WTC11 (cell line): ENCODE measurements around the gene ZNF688. TPM values are rescaled to one million over a fixed set of nuclear protein-coding genes. Genes with fewer than 3 reads are reported as not detected.

Experiments used
- ATAC-seq: fragments of 200-7000 bp; cut with Tn5 transposase; 2 replicates; pipeline ENCODE4 v1.10.0; 2021; ENCODE audit warnings: mild to moderate bottlenecking, moderate library complexity
- CTCF ChIA-PET: fragments of 300-600 bp; sonication (Branson Sonifier 250); formaldehyde crosslinking; loops from one replicate; lab custom pipeline; 2021; ENCODE audit warnings: antibody characterized with exemption; lab: Charles Lee
- POLR2A ChIA-PET: fragments of 350-600 bp; sonication (Branson Sonifier 250); formaldehyde crosslinking; loops from one replicate; lab custom pipeline; 2021; ENCODE audit warnings: antibody characterized with exemption; lab: Charles Lee
- DNase-seq: peaks from one replicate; pipeline ENCODE4 v3.0.0; 2021; ENCODE audit warnings: low spot score
- H3K27ac Mint-ChIP-seq: 2 replicates; pipeline ENCODE4 v1.8.0; 2021; ENCODE audit warnings: mixed read lengths
- H3K27me3 Mint-ChIP-seq: 2 replicates; pipeline ENCODE4 v1.8.0; 2021; ENCODE audit warnings: low read depth, mild to moderate bottlenecking, moderate library complexity, mixed read lengths
- H3K36me3 Mint-ChIP-seq: 2 replicates; pipeline ENCODE4 v1.8.0; 2021; ENCODE audit warnings: mixed read lengths
- H3K4me1 Mint-ChIP-seq: 2 replicates; pipeline ENCODE4 v1.8.0; 2022; ENCODE audit warnings: mixed read lengths
- H3K4me3 Mint-ChIP-seq: 2 replicates; pipeline ENCODE4 v1.8.0; 2021; ENCODE audit warnings: mild to moderate bottlenecking, moderate library complexity, mixed read lengths
- H3K9me3 Mint-ChIP-seq: 2 replicates; pipeline ENCODE4 v1.8.0; 2021; ENCODE audit warnings: mixed read lengths
- CREB1 ChIP-seq: sonication (generic); formaldehyde crosslinking; IDR thresholded peaks from 2 replicates; pipeline ENCODE4 v1.8.0; 2023; ENCODE audit warnings: mild to moderate bottlenecking, missing genetic modification reagents
- ELF4 ChIP-seq: sonication (generic); formaldehyde crosslinking; IDR thresholded peaks from 2 replicates; pipeline ENCODE4 v1.8.1; 2022; ENCODE audit warnings: low read depth, mild to moderate bottlenecking, moderate library complexity, missing genetic modification reagents
- EMX1 ChIP-seq: fragments of 250-450 bp; sonication (Bioruptor Pico); IDR thresholded peaks from 2 replicates; pipeline ENCODE4 v1.8.0; 2021; ENCODE audit warnings: mild to moderate bottlenecking
- ESRRA ChIP-seq: sonication (generic); formaldehyde crosslinking; IDR thresholded peaks from 2 replicates; pipeline ENCODE4 v1.8.1; 2022; ENCODE audit warnings: mild to moderate bottlenecking, missing genetic modification reagents, borderline replicate concordance
- GABPB1 ChIP-seq: sonication (generic); formaldehyde crosslinking; IDR thresholded peaks from 2 replicates; pipeline ENCODE4 v1.8.1; 2023; ENCODE audit warnings: mild to moderate bottlenecking, missing genetic modification reagents
- HMGA2 ChIP-seq: fragments of 250-450 bp; sonication (Bioruptor Pico); IDR thresholded peaks from 2 replicates; pipeline ENCODE4 v1.4.0; 2021; ENCODE audit warnings: mild to moderate bottlenecking, moderate library complexity
- NFATC4 ChIP-seq: fragments of 250-450 bp; sonication (Bioruptor Pico); IDR thresholded peaks from 2 replicates; pipeline ENCODE4 v1.9.0; 2021; ENCODE audit warnings: mild to moderate bottlenecking
- RORB ChIP-seq: fragments of 250-450 bp; sonication (Bioruptor Pico); IDR thresholded peaks from 2 replicates; pipeline ENCODE4 v1.9.0; 2021; ENCODE audit warnings: mild to moderate bottlenecking
- TEAD1 ChIP-seq: sonication (generic); formaldehyde crosslinking; IDR thresholded peaks from 2 replicates; pipeline ENCODE4 v1.8.0; 2022; ENCODE audit warnings: mild to moderate bottlenecking, missing genetic modification reagents
- total RNA-seq: library from RNA; stranded (reverse); gene quantifications from 3 replicates; pipeline ENCODE4 v1.2.3, GENCODE V29; 2021
- TF ChIP-seq, protein P1 (sequence below): fragments of 250-450 bp; sonication (Bioruptor Pico); IDR thresholded peaks from 2 replicates; pipeline ENCODE4 v1.9.0; 2021; ENCODE audit warnings: mild to moderate bottlenecking, borderline replicate concordance
- TF ChIP-seq, protein P2 (sequence below): sonication (generic); formaldehyde crosslinking; IDR thresholded peaks from 2 replicates; pipeline ENCODE4 v1.8.1; 2022; ENCODE audit warnings: missing genetic modification reagents, borderline replicate concordance
- TF ChIP-seq, protein P3 (sequence below): sonication (generic); formaldehyde crosslinking; conservative IDR thresholded peaks from 2 replicates; pipeline ENCODE4 v1.8.1; 2022; ENCODE audit warnings: mild to moderate bottlenecking, missing genetic modification reagents
- TF ChIP-seq, protein P4 (sequence below): sonication (generic); formaldehyde crosslinking; IDR thresholded peaks from 2 replicates; pipeline ENCODE4 v1.8.1; 2023; ENCODE audit warnings: mild to moderate bottlenecking, missing genetic modification reagents
- TF ChIP-seq, protein P5 (sequence below): fragments of 250-450 bp; sonication (Bioruptor Pico); conservative IDR thresholded peaks from 2 replicates; pipeline ENCODE4 v1.9.0; 2021; ENCODE audit warnings: mild to moderate bottlenecking
- TF ChIP-seq, protein P6 (sequence below): sonication (generic); formaldehyde crosslinking; IDR thresholded peaks from 2 replicates; pipeline ENCODE4 v1.8.0; 2022; ENCODE audit warnings: mild to moderate bottlenecking, missing genetic modification reagents
- TF ChIP-seq, protein P7 (sequence below): sonication (generic); formaldehyde crosslinking; IDR thresholded peaks from 2 replicates; pipeline ENCODE4 v1.8.1; 2023; ENCODE audit warnings: mild to moderate bottlenecking, missing genetic modification reagents

Gene ZNF688
- total RNA-seq, 1 experiment from 2014 or later = 4.2 TPM

DNA sequence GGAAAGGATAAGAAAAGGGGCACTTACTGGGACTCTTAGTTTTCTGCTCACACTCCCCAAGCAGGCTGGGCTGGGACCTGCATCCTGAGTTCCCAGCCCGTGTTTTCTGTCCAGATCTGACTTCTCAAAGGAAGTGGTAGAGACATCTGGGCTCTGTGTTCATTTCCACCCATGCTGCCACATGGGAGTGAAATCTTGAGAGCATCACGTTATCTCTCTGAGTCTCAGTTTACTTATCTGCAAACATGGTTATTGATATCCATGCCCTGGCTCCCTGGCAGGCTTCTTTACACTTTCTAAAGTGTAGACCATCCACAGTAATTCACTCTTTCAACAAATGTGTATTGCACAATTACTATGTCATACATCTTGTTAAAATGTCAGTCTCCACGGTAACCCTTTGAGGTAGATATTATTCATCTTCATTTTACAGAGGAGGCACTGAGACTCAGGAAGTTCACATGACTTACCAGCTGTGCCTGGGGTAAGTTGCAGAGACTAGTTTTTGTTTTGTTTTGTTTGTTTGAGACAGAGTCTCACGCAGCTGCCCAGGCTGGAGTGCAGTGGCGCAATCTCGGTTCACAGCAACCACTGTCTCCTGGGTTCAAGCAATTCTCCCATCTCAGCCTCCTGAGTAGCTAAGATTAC is 3.4 kb downstream of the ZNF688 start:
- ChIA-PET POLR2A (interaction anchor here (0.7 kb wide), 1 partner anchor 70 kb away, joined by 4 read pairs; no protein-coding TSS in a partner anchor), CTCF (interaction anchor here (1.1 kb wide), 1 partner anchor 33 kb away, joined by 3 read pairs; no protein-coding TSS in a partner anchor)
- no peak overlapping the region for H3K27ac Mint-ChIP-seq
- no peaks in the 10 kb centered on the region for H3K9me3 Mint-ChIP-seq
- peaks cover 15% of the 10 kb centered on the region for H3K4me1 Mint-ChIP-seq
- H3K27me3 Mint-ChIP-seq = peaks cover 4% of the 10 kb centered on the region; the same call in 1 of the 2 replicates
- no peak for TF ChIP-seq RORB (CRISPR knock-in tag)
- TF ChIP-seq HMGA2 = no peak
- TF ChIP-seq, protein P1, sequence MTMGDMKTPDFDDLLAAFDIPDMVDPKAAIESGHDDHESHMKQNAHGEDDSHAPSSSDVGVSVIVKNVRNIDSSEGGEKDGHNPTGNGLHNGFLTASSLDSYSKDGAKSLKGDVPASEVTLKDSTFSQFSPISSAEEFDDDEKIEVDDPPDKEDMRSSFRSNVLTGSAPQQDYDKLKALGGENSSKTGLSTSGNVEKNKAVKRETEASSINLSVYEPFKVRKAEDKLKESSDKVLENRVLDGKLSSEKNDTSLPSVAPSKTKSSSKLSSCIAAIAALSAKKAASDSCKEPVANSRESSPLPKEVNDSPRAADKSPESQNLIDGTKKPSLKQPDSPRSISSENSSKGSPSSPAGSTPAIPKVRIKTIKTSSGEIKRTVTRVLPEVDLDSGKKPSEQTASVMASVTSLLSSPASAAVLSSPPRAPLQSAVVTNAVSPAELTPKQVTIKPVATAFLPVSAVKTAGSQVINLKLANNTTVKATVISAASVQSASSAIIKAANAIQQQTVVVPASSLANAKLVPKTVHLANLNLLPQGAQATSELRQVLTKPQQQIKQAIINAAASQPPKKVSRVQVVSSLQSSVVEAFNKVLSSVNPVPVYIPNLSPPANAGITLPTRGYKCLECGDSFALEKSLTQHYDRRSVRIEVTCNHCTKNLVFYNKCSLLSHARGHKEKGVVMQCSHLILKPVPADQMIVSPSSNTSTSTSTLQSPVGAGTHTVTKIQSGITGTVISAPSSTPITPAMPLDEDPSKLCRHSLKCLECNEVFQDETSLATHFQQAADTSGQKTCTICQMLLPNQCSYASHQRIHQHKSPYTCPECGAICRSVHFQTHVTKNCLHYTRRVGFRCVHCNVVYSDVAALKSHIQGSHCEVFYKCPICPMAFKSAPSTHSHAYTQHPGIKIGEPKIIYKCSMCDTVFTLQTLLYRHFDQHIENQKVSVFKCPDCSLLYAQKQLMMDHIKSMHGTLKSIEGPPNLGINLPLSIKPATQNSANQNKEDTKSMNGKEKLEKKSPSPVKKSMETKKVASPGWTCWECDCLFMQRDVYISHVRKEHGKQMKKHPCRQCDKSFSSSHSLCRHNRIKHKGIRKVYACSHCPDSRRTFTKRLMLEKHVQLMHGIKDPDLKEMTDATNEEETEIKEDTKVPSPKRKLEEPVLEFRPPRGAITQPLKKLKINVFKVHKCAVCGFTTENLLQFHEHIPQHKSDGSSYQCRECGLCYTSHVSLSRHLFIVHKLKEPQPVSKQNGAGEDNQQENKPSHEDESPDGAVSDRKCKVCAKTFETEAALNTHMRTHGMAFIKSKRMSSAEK (CRISPR knock-in tag) = no peak
- TF ChIP-seq EMX1 = no peak
- TF ChIP-seq TEAD1 (CRISPR knock-in tag) = no peak
- TF ChIP-seq GABPB1 (CRISPR knock-in tag) = no peak
- no peak for TF ChIP-seq NFATC4
- no peak for TF ChIP-seq ELF4 (CRISPR knock-in tag)
- TF ChIP-seq, protein P2, sequence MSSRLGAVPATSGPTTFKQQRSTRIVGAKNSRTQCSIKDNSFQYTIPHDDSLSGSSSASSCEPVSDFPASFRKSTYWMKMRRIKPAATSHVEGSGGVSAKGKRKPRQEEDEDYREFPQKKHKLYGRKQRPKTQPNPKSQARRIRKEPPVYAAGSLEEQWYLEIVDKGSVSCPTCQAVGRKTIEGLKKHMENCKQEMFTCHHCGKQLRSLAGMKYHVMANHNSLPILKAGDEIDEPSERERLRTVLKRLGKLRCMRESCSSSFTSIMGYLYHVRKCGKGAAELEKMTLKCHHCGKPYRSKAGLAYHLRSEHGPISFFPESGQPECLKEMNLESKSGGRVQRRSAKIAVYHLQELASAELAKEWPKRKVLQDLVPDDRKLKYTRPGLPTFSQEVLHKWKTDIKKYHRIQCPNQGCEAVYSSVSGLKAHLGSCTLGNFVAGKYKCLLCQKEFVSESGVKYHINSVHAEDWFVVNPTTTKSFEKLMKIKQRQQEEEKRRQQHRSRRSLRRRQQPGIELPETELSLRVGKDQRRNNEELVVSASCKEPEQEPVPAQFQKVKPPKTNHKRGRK (CRISPR knock-in tag) = no peak
- TF ChIP-seq, protein P3, sequence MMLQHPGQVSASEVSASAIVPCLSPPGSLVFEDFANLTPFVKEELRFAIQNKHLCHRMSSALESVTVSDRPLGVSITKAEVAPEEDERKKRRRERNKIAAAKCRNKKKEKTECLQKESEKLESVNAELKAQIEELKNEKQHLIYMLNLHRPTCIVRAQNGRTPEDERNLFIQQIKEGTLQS (CRISPR knock-in tag) = no peak
- TF ChIP-seq, protein P4, sequence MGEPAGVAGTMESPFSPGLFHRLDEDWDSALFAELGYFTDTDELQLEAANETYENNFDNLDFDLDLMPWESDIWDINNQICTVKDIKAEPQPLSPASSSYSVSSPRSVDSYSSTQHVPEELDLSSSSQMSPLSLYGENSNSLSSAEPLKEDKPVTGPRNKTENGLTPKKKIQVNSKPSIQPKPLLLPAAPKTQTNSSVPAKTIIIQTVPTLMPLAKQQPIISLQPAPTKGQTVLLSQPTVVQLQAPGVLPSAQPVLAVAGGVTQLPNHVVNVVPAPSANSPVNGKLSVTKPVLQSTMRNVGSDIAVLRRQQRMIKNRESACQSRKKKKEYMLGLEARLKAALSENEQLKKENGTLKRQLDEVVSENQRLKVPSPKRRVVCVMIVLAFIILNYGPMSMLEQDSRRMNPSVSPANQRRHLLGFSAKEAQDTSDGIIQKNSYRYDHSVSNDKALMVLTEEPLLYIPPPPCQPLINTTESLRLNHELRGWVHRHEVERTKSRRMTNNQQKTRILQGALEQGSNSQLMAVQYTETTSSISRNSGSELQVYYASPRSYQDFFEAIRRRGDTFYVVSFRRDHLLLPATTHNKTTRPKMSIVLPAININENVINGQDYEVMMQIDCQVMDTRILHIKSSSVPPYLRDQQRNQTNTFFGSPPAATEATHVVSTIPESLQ (CRISPR knock-in tag) = no peak
- TF ChIP-seq, protein P5, sequence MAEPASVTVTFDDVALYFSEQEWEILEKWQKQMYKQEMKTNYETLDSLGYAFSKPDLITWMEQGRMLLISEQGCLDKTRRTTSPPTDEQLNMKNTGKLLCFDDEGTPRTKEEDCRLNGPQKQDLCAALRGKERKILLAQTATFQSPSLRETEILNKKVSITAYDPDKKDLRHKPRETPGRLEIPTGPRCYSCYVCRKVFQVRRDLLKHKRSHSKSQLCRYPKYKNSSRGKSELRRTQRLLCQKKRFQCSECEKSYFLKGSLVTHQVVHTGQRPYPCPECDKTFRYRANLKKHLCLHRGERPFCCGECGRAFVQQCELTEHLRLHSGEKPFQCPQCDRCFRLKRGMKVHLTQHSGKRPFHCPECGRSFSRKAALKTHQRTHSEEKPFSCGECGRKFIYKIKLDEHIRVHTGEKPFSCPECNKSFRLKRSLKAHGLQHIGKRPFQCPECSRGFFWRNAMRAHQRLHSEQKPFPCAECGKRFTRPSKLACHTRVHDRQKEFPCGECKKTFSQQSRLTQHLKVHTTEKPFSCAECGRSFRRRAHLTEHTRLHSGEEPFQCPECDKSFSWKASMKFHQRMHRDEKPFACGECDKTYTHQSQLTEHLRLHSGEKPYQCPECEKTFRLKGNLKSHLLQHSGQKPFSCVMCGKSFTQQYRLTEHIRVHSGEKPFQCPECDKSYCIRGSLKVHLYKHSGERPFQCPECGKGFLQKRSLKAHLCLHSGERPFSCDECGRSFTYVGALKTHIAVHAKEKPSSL (CRISPR knock-in tag) = no peak
- TF ChIP-seq CREB1 (CRISPR knock-in tag) = no peak
- TF ChIP-seq, protein P6, sequence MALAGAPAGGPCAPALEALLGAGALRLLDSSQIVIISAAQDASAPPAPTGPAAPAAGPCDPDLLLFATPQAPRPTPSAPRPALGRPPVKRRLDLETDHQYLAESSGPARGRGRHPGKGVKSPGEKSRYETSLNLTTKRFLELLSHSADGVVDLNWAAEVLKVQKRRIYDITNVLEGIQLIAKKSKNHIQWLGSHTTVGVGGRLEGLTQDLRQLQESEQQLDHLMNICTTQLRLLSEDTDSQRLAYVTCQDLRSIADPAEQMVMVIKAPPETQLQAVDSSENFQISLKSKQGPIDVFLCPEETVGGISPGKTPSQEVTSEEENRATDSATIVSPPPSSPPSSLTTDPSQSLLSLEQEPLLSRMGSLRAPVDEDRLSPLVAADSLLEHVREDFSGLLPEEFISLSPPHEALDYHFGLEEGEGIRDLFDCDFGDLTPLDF (CRISPR knock-in tag) = no peak
- no peak for TF ChIP-seq ESRRA (CRISPR knock-in tag)
- TF ChIP-seq, protein P7, sequence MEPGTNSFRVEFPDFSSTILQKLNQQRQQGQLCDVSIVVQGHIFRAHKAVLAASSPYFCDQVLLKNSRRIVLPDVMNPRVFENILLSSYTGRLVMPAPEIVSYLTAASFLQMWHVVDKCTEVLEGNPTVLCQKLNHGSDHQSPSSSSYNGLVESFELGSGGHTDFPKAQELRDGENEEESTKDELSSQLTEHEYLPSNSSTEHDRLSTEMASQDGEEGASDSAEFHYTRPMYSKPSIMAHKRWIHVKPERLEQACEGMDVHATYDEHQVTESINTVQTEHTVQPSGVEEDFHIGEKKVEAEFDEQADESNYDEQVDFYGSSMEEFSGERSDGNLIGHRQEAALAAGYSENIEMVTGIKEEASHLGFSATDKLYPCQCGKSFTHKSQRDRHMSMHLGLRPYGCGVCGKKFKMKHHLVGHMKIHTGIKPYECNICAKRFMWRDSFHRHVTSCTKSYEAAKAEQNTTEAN (CRISPR knock-in tag) = no peak
- H3K4me3 Mint-ChIP-seq = no peak overlapping the region
- DNase-seq = no peak
- no peak for ATAC-seq
- H3K36me3 Mint-ChIP-seq = no peaks in the 10 kb centered on the region
